Measurements from ENCODE around the gene TGFB3. TPM values are rescaled to one million over a fixed set of nuclear protein-coding genes. Genes with fewer than 3 reads are reported as not detected.

The TGFB3 gene
- total and polyA plus RNA-seq, 2 donors (not counting 3 experiments of a cell fraction or from before 2014, with no cell fraction given): 5.3 to 5.4 TPM

- Histone ChIP-seq H3K9ac (replicated peaks; ENCODE audit: extremely low read depth, insufficient read depth, low read length) (no peak overlapping the region), H3K4me3 (replicated peaks in 1 of 3; ENCODE audit: insufficient read depth in 1 of 3, low read depth in 1 of 3, low read length in 3 of 3) (no peak overlapping the region), H4K20me1 (replicated peaks; ENCODE audit: control insufficient read depth, extremely low read depth, insufficient read depth, low read length) (no peaks in the 10 kb centered on the region), H3K4me1 (ENCODE audit: control insufficient read depth, extremely low read depth, insufficient read depth, low read length) (no peaks in the 10 kb centered on the region), H3K9me1 (replicated peaks; ENCODE audit: control insufficient read depth, extremely low read depth, insufficient read depth, low read length) (no peaks in the 10 kb centered on the region), H3K36me3 (ENCODE audit: control insufficient read depth in 2 of 2, extremely low read depth in 1 of 2, insufficient read depth in 2 of 2, low read length in 2 of 2) (peaks cover 0 to 4% of the 10 kb centered on the region in 2 experiments), H3K9me3 (replicated peaks; ENCODE audit: control insufficient read depth, insufficient read depth, low read length) (no peaks in the 10 kb centered on the region), H3K79me2 (ENCODE audit: control insufficient read depth, insufficient read depth, low read length) (no peaks in the 10 kb centered on the region), H3K4me2 (ENCODE audit: insufficient read depth, low read length) (no peak overlapping the region), H2AFZ (ENCODE audit: low read depth, low read length) (no peak overlapping the region), H3K27ac (ENCODE audit: insufficient read depth, low read depth, low read length) (no peak overlapping the region), H3K27me3 (ENCODE audit: control insufficient read depth in 2 of 2, insufficient read depth in 2 of 2, low read length in 2 of 2) (no peaks in the 10 kb centered on the region)
- TF ChIP-seq CTCF (IDR thresholded peaks at IDR 0.05; ENCODE audit: extremely low read depth in 1 of 2, insufficient read depth in 1 of 2, low read depth in 1 of 2, low read length in 2 of 2) (no peak), GATA2 (IDR thresholded peaks at IDR 0.05; ENCODE audit: insufficient read depth, insufficient read length, low read depth, low read length) (no peak), MYC (IDR thresholded peaks at IDR 0.05; ENCODE audit: low read depth, low read length) (no peak), POLR2AphosphoS5 (IDR thresholded peaks at IDR 0.05; ENCODE audit: insufficient read depth, low read depth, low read length) (no peak), MAX (IDR thresholded peaks at IDR 0.05; ENCODE audit: insufficient read depth, insufficient read length) (no peak), FOS (IDR thresholded peaks at IDR 0.05; ENCODE audit: borderline replicate concordance, insufficient read depth, low read length) (no peak), POLR2A (IDR thresholded peaks at IDR 0.05; ENCODE audit: low read depth, low read length) (no peak)
- POLR2A ChIA-PET: no interaction called here
- intact Hi-C loops (cut with micrococcal nuclease) (no loop called here), dilution Hi-C loops (cut with MboI; ENCODE audit: extremely low pct_ligation_motif_present, low sequenced_read_pairs) (no loop called here)
- DNase-seq (ENCODE audit: low read depth, low spot score) (no peak), FAIRE-seq (no peak)
- CTCF ChIA-PET: interaction anchor here (1.2 kb wide), 1 partner anchor 113 kb away, joined by 3 read pairs; no protein-coding TSS in a partner anchor
- no TSS peak for BruUV-seq (replicated peaks)
Measured at GRCh38 chr14:76019676-76020075, 37.9 kb upstream of the TGFB3 start.
